T-helper 17 cell (primary cell): ENCODE data around the gene ZNF723. TPM values are rescaled to one million over a fixed set of nuclear protein-coding genes. Genes with fewer than 3 reads are reported as not detected.

Experiments
- total RNA-seq, 4 donors: library from RNA in 2 of 4; stranded (reverse) in 2 of 4; gene quantifications; one replicate each; pipeline ENCODE4 v1.2.3 and lab custom pipeline; 2022 to 2026

The ZNF723 gene
- total RNA-seq, 2 donors from 2014 or later: not detected

Other genes starting within 250 kb of the ZNF723 start
- under 1 TPM; 0.37 to 0.57 TPM for gene ZNF492, start 198.0 kb upstream of the ZNF723 start, total RNA-seq
- not detected for gene ZNF99, start 48.1 kb upstream of the ZNF723 start, total RNA-seq
- gene ZNF728, start 170.9 kb downstream of the ZNF723 start, total RNA-seq: not detected